Measurements from ENCODE around the gene ENPP1. TPM values are rescaled to one million over a fixed set of nuclear protein-coding genes. Genes with fewer than 3 reads are reported as not detected.
A peak's percentile ranks its signal among the peaks of the same experiment; 100 is the strongest.

ENPP1 gene
- total RNA-seq, 1 donor = 6.0 TPM

GRCh38 chr6:131924881-131925474 lies 117.2 kb downstream of the ENPP1 start:
- peak; percentile 56 for DNase-seq (ENCODE audit: low read depth)
- peak; percentile 70 for TF ChIP-seq CTCF (IDR thresholded peaks at IDR 0.05; ENCODE audit: insufficient read depth, low read depth, low read length)
- no peak overlapping the region for H3K4me3 ChIP-seq (ENCODE audit: low read depth, low read length)

GRCh38 chr6:131929264-131929663 lies 121.4 kb downstream of the ENPP1 start:
- TF ChIP-seq CTCF (IDR thresholded peaks at IDR 0.05; ENCODE audit: insufficient read depth, low read depth, low read length) = no peak
- no peak overlapping the region for H3K4me3 ChIP-seq (ENCODE audit: low read depth, low read length)
- DNase-seq (ENCODE audit: low read depth) = no peak

GRCh38 chr6:131929976-131930375 lies 122.2 kb downstream of the ENPP1 start:
- no peak for TF ChIP-seq CTCF (IDR thresholded peaks at IDR 0.05; ENCODE audit: insufficient read depth, low read depth, low read length)
- no peak for DNase-seq (ENCODE audit: low read depth)
- no peak overlapping the region for H3K4me3 ChIP-seq (ENCODE audit: low read depth, low read length)

- no peak overlapping the region for H3K4me3 ChIP-seq (ENCODE audit: low read depth, low read length)
- no peak for TF ChIP-seq CTCF (IDR thresholded peaks at IDR 0.05; ENCODE audit: insufficient read depth, low read depth, low read length)
- DNase-seq (ENCODE audit: low read depth) = peak; percentile 86
Measured at GRCh38 chr6:131931063-131931750, 123.4 kb downstream of the ENPP1 start.

- no peak for TF ChIP-seq CTCF (IDR thresholded peaks at IDR 0.05; ENCODE audit: insufficient read depth, low read depth, low read length)
- peak; percentile 54 for DNase-seq (ENCODE audit: low read depth)
- H3K4me3 ChIP-seq (ENCODE audit: low read depth, low read length) = no peak overlapping the region
Measured at GRCh38 chr6:131936156-131936555, 128.3 kb downstream of the ENPP1 start.

GRCh38 chr6:131937226-131937625 lies 129.4 kb downstream of the ENPP1 start:
- DNase-seq (ENCODE audit: low read depth) = no peak
- no peak overlapping the region for H3K4me3 ChIP-seq (ENCODE audit: low read depth, low read length)
- no peak for TF ChIP-seq CTCF (IDR thresholded peaks at IDR 0.05; ENCODE audit: insufficient read depth, low read depth, low read length)
